Measurements from ENCODE around the gene TRABD2B. TPM values are rescaled to one million over a fixed set of nuclear protein-coding genes. Genes with fewer than 3 reads are reported as not detected.

The TRABD2B gene
- total RNA-seq, 4 donors from 2014 or later = 0.83 to 2.6 (median 1.9) TPM

- Histone ChIP-seq H3K27me3 (peaks cover 85% of the 10 kb centered on the region), H3K9me3 (no peaks in the 10 kb centered on the region), H3K4me1 (peaks cover 29% of the 10 kb centered on the region), H3K36me3 (no peaks in the 10 kb centered on the region), H3K27ac (no peak overlapping the region), H3K4me3 (no peak overlapping the region)
- TF ChIP-seq POLR2AphosphoS5 (IDR thresholded peaks at IDR 0.05) = no peak
- no peak for TF ChIP-seq POLR2A (IDR thresholded peaks at IDR 0.05)
- no peak for TF ChIP-seq EP300 (IDR thresholded peaks at IDR 0.05)
- no peak for TF ChIP-seq CTCF (IDR thresholded peaks at IDR 0.05)
- no peak for DNase-seq (ENCODE audit: low spot score in 2 of 2)
- WGBS = 73% methylated on average over 16 of the region's 16 CpGs
Observed at GRCh38 chr1:47712596-47713299, 284.4 kb downstream of the TRABD2B start.

- H3K4me1 ChIP-seq = peaks cover 29% of the 10 kb centered on the region
- H3K36me3 ChIP-seq = no peaks in the 10 kb centered on the region
- TF ChIP-seq POLR2A (IDR thresholded peaks at IDR 0.05) (no peak), EP300 (IDR thresholded peaks at IDR 0.05) (no peak), CTCF (IDR thresholded peaks at IDR 0.05) (no peak), POLR2AphosphoS5 (IDR thresholded peaks at IDR 0.05) (no peak)
- peaks cover 90% of the 10 kb centered on the region for H3K27me3 ChIP-seq
- WGBS = 69% methylated on average over 6 of the region's 6 CpGs
- peak in 1 of 2 donors; percentile 55 for DNase-seq (ENCODE audit: low spot score in 2 of 2)
- H3K27ac ChIP-seq = no peak overlapping the region
- no peak overlapping the region for H3K4me3 ChIP-seq
- H3K9me3 ChIP-seq = no peaks in the 10 kb centered on the region
Observed at GRCh38 chr1:47711848-47712492, 285.2 kb downstream of the TRABD2B start.

GRCh38 chr1:47711184-47711847, 285.9 kb downstream of the TRABD2B start:
- TF ChIP-seq CTCF (IDR thresholded peaks at IDR 0.05) (no peak), POLR2AphosphoS5 (IDR thresholded peaks at IDR 0.05) (no peak), POLR2A (IDR thresholded peaks at IDR 0.05) (no peak), EP300 (IDR thresholded peaks at IDR 0.05) (no peak)
- Histone ChIP-seq H3K36me3 (no peaks in the 10 kb centered on the region), H3K27ac (no peak overlapping the region), H3K27me3 (peaks cover 90% of the 10 kb centered on the region), H3K9me3 (no peaks in the 10 kb centered on the region), H3K4me3 (no peak overlapping the region), H3K4me1 (peaks cover 29% of the 10 kb centered on the region)
- peak in 1 of 2 donors; percentile 62 for DNase-seq (ENCODE audit: low spot score in 2 of 2)
- 48% methylated on average over 10 of the region's 15 CpGs for WGBS

Other genes with a start within 250 kb of the TRABD2B start
- gene SLC5A9, start 225.3 kb upstream of the TRABD2B start, total RNA-seq = 1 to 10 TPM; 2.9 to 4.7 (median 3.3) TPM